ENCODE results near the gene PDE11A.
"Not testable (repeated sequence)": the region's sequence is repeated elsewhere in the genome, so short reads cannot be mapped to it uniquely, and the experiment has no call there.

The PDE11A gene

GRCh38 chr2:177952151-177952550 is 120.4 kb downstream of the PDE11A start:
- no peak for ATAC-seq
- TF ChIP-seq TOX (CRISPR knock-in tag; IDR thresholded peaks at IDR 0.05; ENCODE audit: borderline replicate concordance): no peak
- no peak for TF ChIP-seq ZNF8 (CRISPR knock-in tag; IDR thresholded peaks at IDR 0.05)
- TF ChIP-seq ARNTL (CRISPR knock-in tag; IDR thresholded peaks at IDR 0.05; ENCODE audit: borderline replicate concordance, low read depth): no peak

GRCh38 chr2:177947598-177947997 is 125.0 kb downstream of the PDE11A start:
- not testable (repeated sequence) for ATAC-seq

DNA sequence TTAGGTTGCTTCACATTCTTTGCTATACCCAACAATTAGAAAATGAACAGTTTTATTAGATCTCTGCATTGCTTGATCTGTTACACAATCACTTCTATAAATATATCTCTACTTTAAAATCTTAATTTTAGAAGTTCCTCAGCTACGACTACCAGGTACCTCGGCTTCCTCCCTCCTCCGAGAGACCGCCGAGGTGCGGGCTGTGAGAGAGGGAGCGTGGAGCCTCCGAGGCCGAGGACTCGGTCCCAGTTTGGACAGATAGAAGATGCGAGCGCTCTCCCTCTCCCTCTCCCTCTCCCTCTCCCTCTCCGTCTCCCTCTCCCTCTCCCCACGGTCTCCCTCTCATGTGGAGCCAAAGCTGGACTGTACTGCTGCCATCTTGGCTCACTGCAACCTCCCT is 128.0 kb downstream of the PDE11A start:
- ATAC-seq: not testable (repeated sequence)

DNA sequence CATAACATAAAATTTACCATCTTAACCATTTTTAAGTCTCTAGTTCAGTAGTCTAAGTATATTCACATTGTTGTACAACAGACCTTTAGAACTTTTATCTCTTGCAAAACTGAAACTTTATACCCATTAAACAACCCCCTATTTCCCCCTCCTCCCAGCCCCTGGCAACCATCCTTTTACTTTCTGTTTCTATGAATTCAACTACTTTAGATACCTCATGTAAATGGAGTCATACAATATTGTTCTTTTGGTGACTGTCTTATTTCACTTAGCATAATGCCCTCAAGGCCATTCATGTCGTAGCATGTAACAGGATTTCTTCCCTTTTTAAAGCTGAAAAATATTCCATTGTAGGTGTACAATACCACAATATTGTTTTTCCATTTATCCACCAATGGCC is 129.8 kb downstream of the PDE11A start:
- no peak for ATAC-seq
- no peak for TF ChIP-seq BACH2 (CRISPR knock-in tag; IDR thresholded peaks at IDR 0.05; ENCODE audit: borderline replicate concordance)
- no peak for TF ChIP-seq CREB5 (CRISPR knock-in tag; IDR thresholded peaks at IDR 0.05; ENCODE audit: low read depth)
- TF ChIP-seq ISL1 (CRISPR knock-in tag; IDR thresholded peaks at IDR 0.05): no peak
- no peak for TF ChIP-seq ZNF565 (CRISPR knock-in tag; conservative IDR thresholded peaks at IDR 0.05; ENCODE audit: low read depth)
- TF ChIP-seq CSDC2 (CRISPR knock-in tag; IDR thresholded peaks at IDR 0.05): no peak
- TF ChIP-seq SNAI2 (CRISPR knock-in tag; IDR thresholded peaks at IDR 0.05): no peak
- TF ChIP-seq TOX (CRISPR knock-in tag; IDR thresholded peaks at IDR 0.05; ENCODE audit: borderline replicate concordance): no peak
- no peak for TF ChIP-seq OSR1 (CRISPR knock-in tag; IDR thresholded peaks at IDR 0.05)

GRCh38 chr2:177939211-177939610 is 133.4 kb downstream of the PDE11A start:
- no peak for ATAC-seq
- TF ChIP-seq TOX (CRISPR knock-in tag; IDR thresholded peaks at IDR 0.05; ENCODE audit: borderline replicate concordance): no peak
- no peak for TF ChIP-seq ZC3H10 (CRISPR knock-in tag; IDR thresholded peaks at IDR 0.05)
- no peak for TF ChIP-seq SNAI2 (CRISPR knock-in tag; IDR thresholded peaks at IDR 0.05)
- TF ChIP-seq TSHZ2 (CRISPR knock-in tag; IDR thresholded peaks at IDR 0.05): no peak
- TF ChIP-seq CSDC2 (CRISPR knock-in tag; IDR thresholded peaks at IDR 0.05): no peak
- no peak for TF ChIP-seq ZNF70 (CRISPR knock-in tag; IDR thresholded peaks at IDR 0.05)
- TF ChIP-seq GLIS3 (CRISPR knock-in tag; IDR thresholded peaks at IDR 0.05): no peak
- TF ChIP-seq ZNF8 (CRISPR knock-in tag; IDR thresholded peaks at IDR 0.05): no peak

GRCh38 chr2:177930916-177931315 is 141.7 kb downstream of the PDE11A start:
- no peak for TF ChIP-seq TCF4 (CRISPR knock-in tag; IDR thresholded peaks at IDR 0.05; ENCODE audit: borderline replicate concordance)
- no peak for ATAC-seq

DNA sequence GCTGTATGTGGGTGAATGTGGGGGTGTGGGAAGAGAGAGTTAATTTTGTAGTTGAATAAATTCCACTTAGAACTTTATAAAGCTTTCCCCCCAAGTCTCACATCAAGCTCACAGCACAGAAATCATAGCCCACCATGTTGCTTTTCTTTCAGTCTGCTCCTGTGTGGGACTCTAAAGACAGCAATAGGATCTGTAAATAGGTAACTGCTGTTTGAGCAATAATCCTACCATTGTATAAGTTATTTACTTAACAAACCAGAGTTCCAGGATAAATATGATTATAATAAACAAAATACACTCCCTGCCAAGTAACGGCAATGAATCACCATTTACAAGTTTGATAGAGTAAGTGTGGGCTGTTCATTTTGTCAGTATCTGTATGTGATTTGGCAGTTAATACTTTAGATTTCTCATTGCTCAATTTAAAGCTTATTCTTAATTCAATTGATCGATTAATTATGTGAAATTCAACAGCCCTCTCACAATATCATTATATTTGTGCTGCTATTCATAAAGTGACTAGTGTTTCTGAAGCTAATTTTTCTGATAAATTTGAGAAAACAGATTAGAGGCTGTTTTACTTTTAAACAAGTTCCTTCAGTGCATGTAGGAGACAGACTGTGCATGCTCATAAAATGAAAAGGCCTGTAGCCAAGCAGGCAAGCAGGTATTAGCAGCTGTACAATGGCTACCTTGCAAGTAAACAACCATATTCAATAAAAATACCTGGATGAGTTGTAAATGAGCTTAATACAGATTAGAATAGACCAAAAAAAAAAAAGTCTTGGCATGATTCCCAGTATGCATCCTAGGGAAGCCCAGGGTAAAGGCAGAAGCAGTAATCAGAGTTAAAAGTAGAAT is 142.7 kb downstream of the PDE11A start:
- ATAC-seq: no peak
- TF ChIP-seq ESRRG (CRISPR knock-in tag; IDR thresholded peaks at IDR 0.05) (no peak), POU6F1 (CRISPR knock-in tag; IDR thresholded peaks at IDR 0.05; ENCODE audit: borderline replicate concordance, low read depth) (no peak), ZC3H10 (CRISPR knock-in tag; IDR thresholded peaks at IDR 0.05) (no peak), ZNF8 (CRISPR knock-in tag; IDR thresholded peaks at IDR 0.05) (no peak), TCF4 (CRISPR knock-in tag; IDR thresholded peaks at IDR 0.05; ENCODE audit: borderline replicate concordance) (no peak), ARNTL (CRISPR knock-in tag; IDR thresholded peaks at IDR 0.05; ENCODE audit: borderline replicate concordance, low read depth) (no peak), RARB (CRISPR knock-in tag; IDR thresholded peaks at IDR 0.05) (no peak), BACH2 (CRISPR knock-in tag; IDR thresholded peaks at IDR 0.05; ENCODE audit: borderline replicate concordance) (no peak), CREB5 (CRISPR knock-in tag; IDR thresholded peaks at IDR 0.05; ENCODE audit: low read depth) (no peak), TSHZ2 (CRISPR knock-in tag; IDR thresholded peaks at IDR 0.05) (no peak), ISL1 (CRISPR knock-in tag; IDR thresholded peaks at IDR 0.05) (no peak), TOX (CRISPR knock-in tag; IDR thresholded peaks at IDR 0.05; ENCODE audit: borderline replicate concordance) (no peak), ZFP30 (CRISPR knock-in tag; IDR thresholded peaks at IDR 0.05) (no peak), ZNF70 (CRISPR knock-in tag; IDR thresholded peaks at IDR 0.05) (no peak), OSR1 (CRISPR knock-in tag; IDR thresholded peaks at IDR 0.05) (no peak)
